LNCAP (cell line): ENCODE results near the gene ZNF256.

Experiments used
- TF ChIP-seq, protein P1 (sequence below): fragments of 450-650 bp; IDR thresholded peaks from 2 replicates; pipeline ENCODE4 v1.5.1; 2017; ENCODE audit warnings: mild to moderate bottlenecking

ZNF256 gene

DNA sequence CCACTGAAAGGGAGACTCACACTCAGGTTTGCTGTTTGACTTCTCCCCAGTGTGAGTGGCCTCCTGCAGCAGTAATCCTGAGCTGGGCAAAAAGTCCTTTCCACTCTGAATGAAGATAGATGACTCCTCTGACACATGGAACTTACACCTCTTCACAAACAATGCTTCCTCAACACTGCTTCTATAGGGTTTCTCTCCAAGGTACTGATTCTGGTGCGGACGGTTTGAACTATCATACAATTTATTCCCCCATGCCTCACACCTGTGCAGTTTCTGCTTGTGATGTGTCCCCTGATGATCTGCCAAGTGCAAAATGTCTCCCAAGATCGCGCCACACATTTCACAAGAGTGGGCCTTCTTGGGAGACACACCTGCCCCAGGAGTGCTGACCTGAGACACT, 19.9 kb downstream of the ZNF256 start:
- TF ChIP-seq, protein P1, sequence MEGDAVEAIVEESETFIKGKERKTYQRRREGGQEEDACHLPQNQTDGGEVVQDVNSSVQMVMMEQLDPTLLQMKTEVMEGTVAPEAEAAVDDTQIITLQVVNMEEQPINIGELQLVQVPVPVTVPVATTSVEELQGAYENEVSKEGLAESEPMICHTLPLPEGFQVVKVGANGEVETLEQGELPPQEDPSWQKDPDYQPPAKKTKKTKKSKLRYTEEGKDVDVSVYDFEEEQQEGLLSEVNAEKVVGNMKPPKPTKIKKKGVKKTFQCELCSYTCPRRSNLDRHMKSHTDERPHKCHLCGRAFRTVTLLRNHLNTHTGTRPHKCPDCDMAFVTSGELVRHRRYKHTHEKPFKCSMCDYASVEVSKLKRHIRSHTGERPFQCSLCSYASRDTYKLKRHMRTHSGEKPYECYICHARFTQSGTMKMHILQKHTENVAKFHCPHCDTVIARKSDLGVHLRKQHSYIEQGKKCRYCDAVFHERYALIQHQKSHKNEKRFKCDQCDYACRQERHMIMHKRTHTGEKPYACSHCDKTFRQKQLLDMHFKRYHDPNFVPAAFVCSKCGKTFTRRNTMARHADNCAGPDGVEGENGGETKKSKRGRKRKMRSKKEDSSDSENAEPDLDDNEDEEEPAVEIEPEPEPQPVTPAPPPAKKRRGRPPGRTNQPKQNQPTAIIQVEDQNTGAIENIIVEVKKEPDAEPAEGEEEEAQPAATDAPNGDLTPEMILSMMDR, result no peak

- TF ChIP-seq, protein P1, result peak; percentile 43
Observed at GRCh38 chr19:57916168-57916995, 31.1 kb downstream of the ZNF256 start, which contains the start of gene ZNF417. Gene ZNF417, minus strand, starts transcription at chr19:57916592. Its CDS starts 181 bp downstream, at chr19:57916411.

DNA sequence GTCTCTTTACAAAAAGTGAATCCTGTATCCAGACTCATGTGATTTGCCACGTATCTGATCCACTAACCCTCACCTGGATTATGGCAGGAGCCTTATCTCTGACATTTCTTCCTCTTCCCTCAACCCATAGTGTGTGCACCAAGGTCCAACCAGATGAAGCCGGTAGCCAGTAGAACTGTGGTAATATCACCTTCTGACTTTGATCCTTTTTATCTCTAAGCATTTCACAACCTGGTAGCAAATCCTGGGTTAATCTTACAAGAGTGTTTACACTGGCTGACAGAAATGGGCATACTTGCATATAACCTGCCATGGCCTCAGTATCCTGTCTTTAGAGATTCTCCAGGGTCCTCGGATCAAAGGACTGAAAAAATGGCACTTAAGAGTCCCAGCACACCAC, 33.0 kb downstream of the ZNF256 start:
- TF ChIP-seq, protein P1, result no peak

- TF ChIP-seq, protein P1, result no peak
Observed at GRCh38 chr19:57907394-57907793, 40.1 kb downstream of the ZNF256 start.

GRCh38 chr19:57905258-57905657, 42.2 kb downstream of the ZNF256 start:
- TF ChIP-seq, protein P1, result no peak

DNA sequence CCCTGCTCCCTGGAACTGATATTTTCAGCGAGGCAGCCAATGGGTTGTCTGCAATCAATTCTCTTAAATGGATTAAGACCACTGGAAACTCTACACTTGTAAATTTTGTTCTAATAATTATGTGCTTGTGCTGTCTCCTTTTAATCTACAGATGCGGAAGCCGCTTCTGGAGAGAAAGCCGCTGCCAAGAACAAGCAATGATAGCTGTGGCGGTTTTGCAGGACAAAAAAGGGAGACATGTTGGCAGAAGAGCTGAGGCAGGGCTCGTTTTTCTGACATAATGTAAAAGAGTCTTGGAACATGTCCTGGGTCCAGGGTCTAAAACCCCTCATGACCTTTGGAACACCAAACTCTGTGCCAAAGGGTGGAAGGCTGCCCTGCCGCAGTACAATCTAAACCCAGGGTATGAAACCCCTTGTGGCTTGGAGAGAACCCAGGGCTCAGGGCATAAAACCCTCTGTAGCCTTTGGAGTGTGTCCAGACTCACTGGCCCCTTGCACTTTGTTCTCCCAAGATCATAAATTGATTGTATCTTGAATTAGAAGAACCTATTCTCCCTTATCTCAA, 43.8 kb downstream of the ZNF256 start:
- TF ChIP-seq, protein P1, result no peak

DNA sequence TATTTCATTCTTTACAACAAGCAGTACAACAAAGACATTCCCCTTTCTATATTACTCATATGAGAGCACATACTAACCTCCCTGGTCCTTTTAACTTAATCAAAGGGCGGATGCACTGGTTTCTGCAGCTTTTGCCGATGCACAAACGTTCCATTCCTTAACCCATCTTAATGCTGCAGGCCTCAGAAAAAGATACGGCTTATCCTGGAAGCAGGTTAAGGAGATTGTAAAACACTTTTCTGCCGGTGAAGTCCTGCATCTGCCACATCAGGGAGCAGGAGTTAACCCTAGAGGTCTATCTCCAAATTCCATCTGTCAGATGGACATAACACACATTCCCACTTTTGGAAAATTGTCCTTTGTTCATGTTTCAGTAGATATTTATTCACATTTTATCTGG, 47.2 kb downstream of the ZNF256 start:
- TF ChIP-seq, protein P1, result no peak
